HG03575 (cell line): Measurements from ENCODE around the gene JUN.
"Not testable (repeated sequence)": the region's sequence is repeated elsewhere in the genome, so short reads cannot be mapped to it uniquely, and the experiment has no call there.

Experiments
- ATAC-seq: cut with Tn5 transposase; IDR thresholded peaks from one replicate; pipeline ENCODE4 v1.9.1; 2021; ENCODE audit not compliant: unreplicated experiment, insufficient number of reproducible peaks, low FRiP score; ENCODE audit errors: extremely low read depth

Gene JUN

GRCh38 chr1:58811303-58811702 is 27.5 kb upstream of the JUN start:
- ATAC-seq = no peak

- ATAC-seq = no peak
Observed at GRCh38 chr1:58809325-58810010, 25.6 kb upstream of the JUN start.

GRCh38 chr1:58808077-58808476 is 24.2 kb upstream of the JUN start:
- no peak for ATAC-seq

GRCh38 chr1:58805716-58806571 is 22.1 kb upstream of the JUN start:
- ATAC-seq = no peak

GRCh38 chr1:58804853-58805565 is 21.2 kb upstream of the JUN start:
- ATAC-seq = no peak

GRCh38 chr1:58803858-58804257 is 20.0 kb upstream of the JUN start:
- ATAC-seq = no peak

- ATAC-seq = no peak
Observed at GRCh38 chr1:58802640-58803399, 19.0 kb upstream of the JUN start.

GRCh38 chr1:58801286-58801685 is 17.4 kb upstream of the JUN start:
- not testable (repeated sequence) for ATAC-seq

- ATAC-seq = no peak
Observed at GRCh38 chr1:58799650-58800049, 15.8 kb upstream of the JUN start.

- ATAC-seq = no peak
Observed at GRCh38 chr1:58798910-58799442, 15.1 kb upstream of the JUN start.

GRCh38 chr1:58796416-58796815 is 12.6 kb upstream of the JUN start:
- ATAC-seq = no peak

- no peak for ATAC-seq
Observed at GRCh38 chr1:58794585-58794984, 10.7 kb upstream of the JUN start.

- no peak for ATAC-seq
Observed at GRCh38 chr1:58792846-58793245, 9.0 kb upstream of the JUN start.

- ATAC-seq = no peak
Observed at GRCh38 chr1:58791106-58791505, 7.3 kb upstream of the JUN start.

GRCh38 chr1:58789996-58790660 is 6.3 kb upstream of the JUN start:
- ATAC-seq = no peak

- ATAC-seq = no peak
Observed at GRCh38 chr1:58789322-58789856, 5.5 kb upstream of the JUN start.

- ATAC-seq = no peak
Observed at GRCh38 chr1:58788259-58788658, 4.4 kb upstream of the JUN start.

- ATAC-seq = no peak
Observed at GRCh38 chr1:58786927-58787245, 3.0 kb upstream of the JUN start.
